K562 (cell line): ENCODE data around the gene UNC119B. TPM values are rescaled to one million over a fixed set of nuclear protein-coding genes. Genes with fewer than 3 reads are reported as not detected.

Source experiments
- ATAC-seq: fragments of 200-7000 bp; cut with Tn5 transposase; 3 replicates; pipeline ENCODE4 v1.9.1; 2020; ENCODE audit warnings: moderate library complexity
- BruUV-seq: library from RNA; stranded (reverse); fragments of 400-500 nt; replicated peaks from 2 replicates; lab custom pipeline; 2021; lab: Mats Ljungman, UMichigan
- CTCF ChIA-PET: fragments of 300-600 bp; formaldehyde crosslinking; extraction: SDS; loops from one replicate; lab custom pipeline; 2021; ENCODE audit warnings: low intra/inter-chr PET ratio; lab: Yijun Ruan, JAX
- POLR2A ChIA-PET: fragments of 300-600, 350-650 bp; sonication (Branson Sonifier 250); formaldehyde crosslinking; extraction: SDS; loops from one replicate; lab custom pipeline; 2021; ENCODE audit warnings: antibody characterized with exemption, inconsistent platforms; lab: Yijun Ruan, JAX
- DNase-seq, 4 experiments: peaks; one replicate each; pipeline versions ENCODE4 v3.0.0 to v3.0.0-alpha.2; 2011 to 2018; ENCODE audit warnings: low spot score in 3 of 4, mixed read lengths in 3 of 4; ENCODE audit errors: extremely low read depth in 1 of 4
- FAIRE-seq: peaks from 2 replicates; lab custom pipeline; 2011; peaks lifted over from hg19 to GRCh38; lab: Jason Lieb, UNC
- H2AFZ ChIP-seq: 2 replicates; pipeline ENCODE4 v1.6.0; 2011; ENCODE audit warnings: low read depth, low read length, control low read depth, inconsistent platforms
- H3K27ac ChIP-seq: fragments of 200-600 bp; 3 replicates; pipeline ENCODE4 v1.8.0; 2011; ENCODE audit warnings: low read depth, mild to moderate bottlenecking, control low read depth, inconsistent platforms, low read length, moderate library complexity, mixed read lengths; ENCODE audit errors: extremely low read depth
- H3K27me3 ChIP-seq, 2 experiments: fragments of 300-600 bp in 1 of 2; 2 replicates in 1 of 2; 3 replicates in 1 of 2; pipeline versions ENCODE4 v1.6.0 to v1.8.0; 2011; ENCODE audit warnings: inconsistent platforms in 2 of 2, low read length in 2 of 2, mild to moderate bottlenecking in 1 of 2, mixed read lengths in 1 of 2, moderate library complexity in 1 of 2; ENCODE audit not compliant: control insufficient read depth in 2 of 2, insufficient read depth in 2 of 2
- H3K36me3 ChIP-seq: fragments of 300-600 bp; 3 replicates; pipeline ENCODE4 v1.8.0; 2011; ENCODE audit warnings: mild to moderate bottlenecking, low read length, inconsistent platforms; ENCODE audit not compliant: control insufficient read depth, insufficient read depth
- H3K4me1 ChIP-seq, 2 experiments: fragments of 200-600 bp in 1 of 2; replicated peaks in 1 of 2; 2 replicates in 1 of 2; 3 replicates in 1 of 2; pipeline versions ENCODE4 v1.5.1 to v1.8.0; 2011; ENCODE audit warnings: inconsistent platforms in 2 of 2, low read length in 2 of 2, mild to moderate bottlenecking in 1 of 2, mixed read lengths in 1 of 2, moderate library complexity in 1 of 2; ENCODE audit not compliant: control insufficient read depth in 2 of 2, insufficient read depth in 2 of 2
- H3K4me2 ChIP-seq: 2 replicates; pipeline ENCODE4 v1.6.1; 2011; ENCODE audit warnings: low read length, control low read depth, inconsistent platforms, mixed read lengths; ENCODE audit not compliant: insufficient read depth
- H3K4me3 ChIP-seq: fragments of 200-600 bp; sonication (generic), shearing (Covaris generic); 2 replicates; pipeline ENCODE4 v1.5.1; 2016; ENCODE audit warnings: control low read depth, inconsistent platforms
- H3K79me2 ChIP-seq: fragments of 200-600 bp; 3 replicates; pipeline ENCODE4 v1.8.0; 2011; ENCODE audit warnings: low read length, inconsistent platforms; ENCODE audit not compliant: control insufficient read depth, insufficient read depth
- H3K9ac ChIP-seq, 2 experiments: 2 replicates each; pipeline versions ENCODE4 v1.6.0 to v1.6.1; 2011; ENCODE audit warnings: low read depth in 2 of 2, low read length in 2 of 2, control low read depth in 1 of 2, inconsistent platforms in 1 of 2, mild to moderate bottlenecking in 1 of 2, mixed read lengths in 1 of 2; ENCODE audit not compliant: insufficient read depth in 1 of 2
- H3K9me1 ChIP-seq: one replicate; pipeline ENCODE4 v1.6.0; 2011; ENCODE audit warnings: inconsistent platforms, mild to moderate bottlenecking, low read length, moderate library complexity; ENCODE audit not compliant: control insufficient read depth, insufficient read depth
- H3K9me3 ChIP-seq: replicated peaks from 2 replicates; pipeline ENCODE4 v1.5.1; 2011; ENCODE audit warnings: low read depth, low read length, inconsistent platforms; ENCODE audit not compliant: control insufficient read depth, insufficient read depth
- H4K20me1 ChIP-seq: replicated peaks from 2 replicates; pipeline ENCODE4 v1.6.1; 2011; ENCODE audit warnings: low read length, inconsistent platforms, mixed read lengths; ENCODE audit not compliant: control insufficient read depth, insufficient read depth
- FOS ChIP-seq: IDR thresholded peaks from 3 replicates; pipeline ENCODE4 v1.6.1; 2011; ENCODE audit not compliant: insufficient read length; ENCODE audit errors: extremely low read depth
- FOXA3 ChIP-seq, 2 experiments: fragments of 450-650 bp in 1 of 2; sonication (generic) in 1 of 2; formaldehyde crosslinking; IDR thresholded peaks in 1 of 2; conservative IDR thresholded peaks in 1 of 2; 2 replicates each; pipeline versions ENCODE4 v1.4.0 to v1.8.0; 2020 to 2022; ENCODE audit warnings: mild to moderate bottlenecking in 2 of 2, missing genetic modification reagents in 1 of 2
- GTF2F1 ChIP-seq: IDR thresholded peaks from 2 replicates; pipeline ENCODE4 v1.6.1; 2011; ENCODE audit warnings: low read depth, low read length, improper control_type of control experiment
- HMG20B ChIP-seq: fragments of 250-450 bp; sonication (Bioruptor Pico); IDR thresholded peaks from 2 replicates; pipeline ENCODE4 v1.5.0; 2021; ENCODE audit warnings: mild to moderate bottlenecking
- LEF1 ChIP-seq: fragments of 450-650 bp; IDR thresholded peaks from 2 replicates; pipeline ENCODE4 v1.6.1; 2016; ENCODE audit warnings: mild to moderate bottlenecking
- NR3C1 ChIP-seq: sonication (generic); formaldehyde crosslinking; IDR thresholded peaks from 2 replicates; pipeline ENCODE4 v1.8.1; 2022; ENCODE audit warnings: missing genetic modification reagents
- OTX1 ChIP-seq: fragments of 450-650 bp; formaldehyde crosslinking; IDR thresholded peaks from 2 replicates; pipeline ENCODE4 v1.4.0; 2022; ENCODE audit warnings: mild to moderate bottlenecking
- PCBP2 ChIP-seq: fragments of 200-400 bp; formaldehyde crosslinking; IDR thresholded peaks from 2 replicates; pipeline ENCODE4 v1.6.1; 2018; ENCODE audit warnings: low read length, low read depth, mild to moderate bottlenecking, moderate library complexity; ENCODE audit not compliant: poor library complexity, severe bottlenecking
- SP2 ChIP-seq: IDR thresholded peaks from 2 replicates; pipeline ENCODE4 v1.6.1; 2011; ENCODE audit warnings: mild to moderate bottlenecking, low read depth, low read length, moderate library complexity; ENCODE audit not compliant: poor library complexity, severe bottlenecking; ENCODE audit errors: extremely low read depth
- ZFPM2 ChIP-seq: fragments of 250-450 bp; sonication (Bioruptor Pico); IDR thresholded peaks from 2 replicates; pipeline ENCODE4 v1.5.1; 2022; ENCODE audit warnings: mild to moderate bottlenecking
- ZNF57 ChIP-seq: fragments of 450-650 bp; formaldehyde crosslinking; IDR thresholded peaks from 2 replicates; pipeline ENCODE4 v1.4.0; 2020; ENCODE audit warnings: mild to moderate bottlenecking, moderate library complexity
- ZNF668 ChIP-seq: fragments of 250-450 bp; sonication (Bioruptor Pico); IDR thresholded peaks from 2 replicates; pipeline ENCODE4 v1.8.0; 2022; ENCODE audit warnings: mild to moderate bottlenecking, inconsistent platforms
- WGBS: fragments of 100-300 bp; shearing (Covaris generic); methylation state at CpG from one replicate; pipeline ENCODE4 v1.1.6; 2016; ENCODE audit warnings: low coverage, mixed read lengths; ENCODE audit not compliant: insufficient coverage; ENCODE audit errors: missing lambda C conversion rate; 5-methylcytosine and 5-hydroxymethylcytosine counted together
- in situ Hi-C: fragments of 300-500 bp; cut with MboI; formaldehyde crosslinking; loops from 4 replicates; pipeline ENCODE4 v1.15.0; 2018; ENCODE audit warnings: inconsistent platforms, mixed read lengths
- intact Hi-C: fragments of 100-400 bp; cut with micrococcal nuclease; formaldehyde crosslinking; loops from 2 replicates; pipeline ENCODE4 v1.14.2; 2022
- polyA plus RNA-seq, 8 experiments: library from polyadenylated mRNA; depleted of rRNA in 4 of 8; stranded (reverse) in 5 of 8; unstranded in 3 of 8; fragments of >200 nt; fragmentation: Nextera tagmentation in 2 of 8; fragmentation: Illumina TruSeq in 1 of 8; extraction: Ambion mirVana in 2 of 8; extraction: Trizol in 1 of 8; gene quantifications; 2 replicates each; pipeline versions ENCODE4 v1.2.1 to v1.2.3, GENCODE V29; 2011 to 2014; ENCODE audit warnings: inconsistent platforms in 1 of 8, missing spikeins in 1 of 8
- total RNA-seq, 7 experiments: library from RNA; depleted of rRNA in 6 of 7; stranded (reverse); fragments of >200 nt in 6 of 7; fragmentation: Illumina TruSeq in 2 of 7; extraction: Trizol in 2 of 7; gene quantifications; 2 replicates each; pipeline versions ENCODE4 v1.2.1 to v1.2.3, GENCODE V29; 2011 to 2021; ENCODE audit warnings: low replicate concordance in 1 of 7
- TF ChIP-seq, protein P1 (sequence below), 2 experiments: fragments of 150-350 bp in 1 of 2; IDR thresholded peaks; 2 replicates each; pipeline ENCODE4 v1.6.1; 2012 to 2016; ENCODE audit warnings: low read depth in 2 of 2, low read length in 2 of 2, mild to moderate bottlenecking in 1 of 2, moderate library complexity in 1 of 2
- TF ChIP-seq, protein P2 (sequence below): fragments of 250-450 bp; sonication (Bioruptor Pico); IDR thresholded peaks from 2 replicates; pipeline ENCODE4 v1.9.0; 2021; ENCODE audit warnings: mild to moderate bottlenecking, inconsistent platforms
- TF ChIP-seq, protein P3 (sequence below): fragments of 250-450 bp; sonication (Bioruptor Pico); IDR thresholded peaks from 2 replicates; pipeline ENCODE4 v1.8.0; 2022; ENCODE audit warnings: inconsistent platforms

Gene UNC119B
- total and polyA plus RNA-seq, 9 of the 15 experiments (the other 6 are each of a cell fraction or from before 2014, with no cell fraction given) = 4.0 to 34.5 (median 15.1) TPM

DNA sequence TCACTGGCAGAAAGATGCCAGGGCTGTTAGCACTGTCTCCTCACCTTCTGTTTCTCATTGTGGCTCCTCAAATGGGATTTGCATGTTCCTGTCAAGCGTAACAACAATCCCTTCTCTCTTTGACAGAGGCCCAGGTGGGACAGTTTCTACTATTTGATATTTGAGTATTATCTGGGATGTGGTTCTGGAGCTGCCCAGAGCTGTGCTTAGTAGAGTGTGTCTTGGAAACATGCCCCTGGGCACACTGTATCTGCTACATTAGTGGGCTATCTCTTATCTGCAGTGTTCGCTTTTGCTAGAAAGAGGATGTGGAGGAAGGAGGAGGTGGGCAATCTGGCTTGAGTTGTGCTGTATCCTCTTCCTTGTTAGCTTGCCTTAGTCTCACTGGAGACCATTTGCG, 11.6 kb downstream of the UNC119B start:
- Histone ChIP-seq H3K9me1 (no peaks in the 10 kb centered on the region), H3K9me3 (no peaks in the 10 kb centered on the region), H3K4me3 (no peak overlapping the region), H2AFZ (no peak overlapping the region), H3K27me3 (no peaks in the 10 kb centered on the region), H4K20me1 (peaks cover 8% of the 10 kb centered on the region; the same call in 1 of the 2 replicates), H3K4me1 (peaks cover 39 to 44% of the 10 kb centered on the region in 2 experiments), H3K36me3 (peaks cover 64% of the 10 kb centered on the region), H3K9ac (no peak overlapping the region), H3K27ac (no peak overlapping the region), H3K79me2 (peaks cover 12% of the 10 kb centered on the region), H3K4me2 (no peak overlapping the region)
- ATAC-seq = no peak
- no TSS peak for BruUV-seq
- 93% methylated on average over 3 of the region's 3 CpGs for whole genome bisulfite sequencing
- DNase-seq = no peak
- CTCF ChIA-PET = no interaction called here
- in situ Hi-C loops = no loop called here
- POLR2A ChIA-PET = interaction anchor here (0.6 to 0.8 kb wide), 4 partner anchors 9 to 480 kb away, joined by 3 read pairs; partner anchors contain the start of gene RNU4-2
- no peak for FAIRE-seq
- intact Hi-C loops = no loop called here
- TF ChIP-seq FOS (no peak), OTX1 (CRISPR knock-in tag) (no peak), FOXA3 (CRISPR knock-in tag; conservative IDR thresholded peaks at IDR 0.05 in 1 of 2, IDR thresholded peaks at IDR 0.05 in 1 of 2) (no peak), PCBP2 (no peak), GTF2F1 (no peak), ZFPM2 (no peak), LEF1 (no peak), NR3C1 (CRISPR knock-in tag) (no peak), ZNF57 (CRISPR knock-in tag) (no peak), SP2 (no peak), HMG20B (CRISPR knock-in tag) (no peak), ZNF668 (no peak)
- TF ChIP-seq, protein P1, sequence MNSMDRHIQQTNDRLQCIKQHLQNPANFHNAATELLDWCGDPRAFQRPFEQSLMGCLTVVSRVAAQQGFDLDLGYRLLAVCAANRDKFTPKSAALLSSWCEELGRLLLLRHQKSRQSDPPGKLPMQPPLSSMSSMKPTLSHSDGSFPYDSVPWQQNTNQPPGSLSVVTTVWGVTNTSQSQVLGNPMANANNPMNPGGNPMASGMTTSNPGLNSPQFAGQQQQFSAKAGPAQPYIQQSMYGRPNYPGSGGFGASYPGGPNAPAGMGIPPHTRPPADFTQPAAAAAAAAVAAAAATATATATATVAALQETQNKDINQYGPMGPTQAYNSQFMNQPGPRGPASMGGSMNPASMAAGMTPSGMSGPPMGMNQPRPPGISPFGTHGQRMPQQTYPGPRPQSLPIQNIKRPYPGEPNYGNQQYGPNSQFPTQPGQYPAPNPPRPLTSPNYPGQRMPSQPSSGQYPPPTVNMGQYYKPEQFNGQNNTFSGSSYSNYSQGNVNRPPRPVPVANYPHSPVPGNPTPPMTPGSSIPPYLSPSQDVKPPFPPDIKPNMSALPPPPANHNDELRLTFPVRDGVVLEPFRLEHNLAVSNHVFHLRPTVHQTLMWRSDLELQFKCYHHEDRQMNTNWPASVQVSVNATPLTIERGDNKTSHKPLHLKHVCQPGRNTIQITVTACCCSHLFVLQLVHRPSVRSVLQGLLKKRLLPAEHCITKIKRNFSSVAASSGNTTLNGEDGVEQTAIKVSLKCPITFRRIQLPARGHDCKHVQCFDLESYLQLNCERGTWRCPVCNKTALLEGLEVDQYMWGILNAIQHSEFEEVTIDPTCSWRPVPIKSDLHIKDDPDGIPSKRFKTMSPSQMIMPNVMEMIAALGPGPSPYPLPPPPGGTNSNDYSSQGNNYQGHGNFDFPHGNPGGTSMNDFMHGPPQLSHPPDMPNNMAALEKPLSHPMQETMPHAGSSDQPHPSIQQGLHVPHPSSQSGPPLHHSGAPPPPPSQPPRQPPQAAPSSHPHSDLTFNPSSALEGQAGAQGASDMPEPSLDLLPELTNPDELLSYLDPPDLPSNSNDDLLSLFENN (IDR thresholded peaks at IDR 0.05; ENCODE audit: low read depth in 2 of 2, low read length in 2 of 2) = no peak
- TF ChIP-seq, protein P2, sequence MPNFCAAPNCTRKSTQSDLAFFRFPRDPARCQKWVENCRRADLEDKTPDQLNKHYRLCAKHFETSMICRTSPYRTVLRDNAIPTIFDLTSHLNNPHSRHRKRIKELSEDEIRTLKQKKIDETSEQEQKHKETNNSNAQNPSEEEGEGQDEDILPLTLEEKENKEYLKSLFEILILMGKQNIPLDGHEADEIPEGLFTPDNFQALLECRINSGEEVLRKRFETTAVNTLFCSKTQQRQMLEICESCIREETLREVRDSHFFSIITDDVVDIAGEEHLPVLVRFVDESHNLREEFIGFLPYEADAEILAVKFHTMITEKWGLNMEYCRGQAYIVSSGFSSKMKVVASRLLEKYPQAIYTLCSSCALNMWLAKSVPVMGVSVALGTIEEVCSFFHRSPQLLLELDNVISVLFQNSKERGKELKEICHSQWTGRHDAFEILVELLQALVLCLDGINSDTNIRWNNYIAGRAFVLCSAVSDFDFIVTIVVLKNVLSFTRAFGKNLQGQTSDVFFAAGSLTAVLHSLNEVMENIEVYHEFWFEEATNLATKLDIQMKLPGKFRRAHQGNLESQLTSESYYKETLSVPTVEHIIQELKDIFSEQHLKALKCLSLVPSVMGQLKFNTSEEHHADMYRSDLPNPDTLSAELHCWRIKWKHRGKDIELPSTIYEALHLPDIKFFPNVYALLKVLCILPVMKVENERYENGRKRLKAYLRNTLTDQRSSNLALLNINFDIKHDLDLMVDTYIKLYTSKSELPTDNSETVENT (CRISPR knock-in tag) = no peak
- TF ChIP-seq, protein P3, sequence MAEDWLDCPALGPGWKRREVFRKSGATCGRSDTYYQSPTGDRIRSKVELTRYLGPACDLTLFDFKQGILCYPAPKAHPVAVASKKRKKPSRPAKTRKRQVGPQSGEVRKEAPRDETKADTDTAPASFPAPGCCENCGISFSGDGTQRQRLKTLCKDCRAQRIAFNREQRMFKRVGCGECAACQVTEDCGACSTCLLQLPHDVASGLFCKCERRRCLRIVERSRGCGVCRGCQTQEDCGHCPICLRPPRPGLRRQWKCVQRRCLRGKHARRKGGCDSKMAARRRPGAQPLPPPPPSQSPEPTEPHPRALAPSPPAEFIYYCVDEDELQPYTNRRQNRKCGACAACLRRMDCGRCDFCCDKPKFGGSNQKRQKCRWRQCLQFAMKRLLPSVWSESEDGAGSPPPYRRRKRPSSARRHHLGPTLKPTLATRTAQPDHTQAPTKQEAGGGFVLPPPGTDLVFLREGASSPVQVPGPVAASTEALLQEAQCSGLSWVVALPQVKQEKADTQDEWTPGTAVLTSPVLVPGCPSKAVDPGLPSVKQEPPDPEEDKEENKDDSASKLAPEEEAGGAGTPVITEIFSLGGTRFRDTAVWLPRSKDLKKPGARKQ = no peak
